ENCODE data around the gene NHERF1. TPM values are rescaled to one million over a fixed set of nuclear protein-coding genes. Genes with fewer than 3 reads are reported as not detected.

Gene NHERF1
- total RNA-seq, 1 donor from 2014 or later: 33.6 TPM

DNA sequence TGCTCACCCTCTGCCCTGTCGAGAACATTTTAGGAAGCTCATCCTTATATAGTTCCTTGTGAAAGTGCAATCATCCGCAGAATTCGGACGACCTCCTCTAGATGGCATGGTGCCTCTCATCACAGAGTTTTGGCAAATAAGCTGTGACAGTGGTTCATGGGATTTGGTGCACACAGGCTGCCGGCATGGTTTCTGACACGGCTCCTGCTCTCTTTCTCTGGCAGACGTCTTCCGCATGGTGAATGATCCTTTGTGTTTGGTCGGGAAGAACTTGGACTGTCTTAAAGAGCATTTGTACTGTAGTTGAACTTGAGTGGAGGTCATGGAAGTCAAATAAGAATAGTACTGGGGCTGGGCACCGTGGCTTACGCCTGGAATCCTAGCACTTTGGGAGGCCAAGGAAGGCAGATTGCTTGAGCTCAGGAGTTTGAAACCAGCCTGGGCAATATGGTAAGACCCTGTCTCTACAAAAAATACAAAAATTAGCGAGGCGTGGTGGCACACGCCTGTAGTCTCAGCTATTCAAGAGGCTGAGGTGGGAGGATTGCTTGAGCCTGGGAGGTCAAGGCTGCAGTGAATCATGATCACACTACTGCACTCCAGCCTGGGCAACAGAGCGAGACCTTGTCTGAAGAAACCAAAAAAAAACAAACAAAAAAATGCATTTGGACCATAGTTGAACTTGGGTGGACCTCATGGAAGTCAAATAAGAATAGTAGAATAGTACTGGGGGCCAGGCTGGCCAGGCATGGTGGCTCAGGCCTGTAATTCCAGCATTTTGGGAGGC, 62.5 kb downstream of the NHERF1 start:
- no peaks in the 10 kb centered on the region for H3K36me3 ChIP-seq (ENCODE audit: control insufficient read depth, insufficient read depth, low read length)
- TF ChIP-seq, protein P1, sequence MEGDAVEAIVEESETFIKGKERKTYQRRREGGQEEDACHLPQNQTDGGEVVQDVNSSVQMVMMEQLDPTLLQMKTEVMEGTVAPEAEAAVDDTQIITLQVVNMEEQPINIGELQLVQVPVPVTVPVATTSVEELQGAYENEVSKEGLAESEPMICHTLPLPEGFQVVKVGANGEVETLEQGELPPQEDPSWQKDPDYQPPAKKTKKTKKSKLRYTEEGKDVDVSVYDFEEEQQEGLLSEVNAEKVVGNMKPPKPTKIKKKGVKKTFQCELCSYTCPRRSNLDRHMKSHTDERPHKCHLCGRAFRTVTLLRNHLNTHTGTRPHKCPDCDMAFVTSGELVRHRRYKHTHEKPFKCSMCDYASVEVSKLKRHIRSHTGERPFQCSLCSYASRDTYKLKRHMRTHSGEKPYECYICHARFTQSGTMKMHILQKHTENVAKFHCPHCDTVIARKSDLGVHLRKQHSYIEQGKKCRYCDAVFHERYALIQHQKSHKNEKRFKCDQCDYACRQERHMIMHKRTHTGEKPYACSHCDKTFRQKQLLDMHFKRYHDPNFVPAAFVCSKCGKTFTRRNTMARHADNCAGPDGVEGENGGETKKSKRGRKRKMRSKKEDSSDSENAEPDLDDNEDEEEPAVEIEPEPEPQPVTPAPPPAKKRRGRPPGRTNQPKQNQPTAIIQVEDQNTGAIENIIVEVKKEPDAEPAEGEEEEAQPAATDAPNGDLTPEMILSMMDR (IDR thresholded peaks at IDR 0.05; ENCODE audit: insufficient read depth, low read length, poor library complexity, severe bottlenecking): no peak
- H3K27me3 ChIP-seq (ENCODE audit: control insufficient read depth, insufficient read depth, low read length): peaks cover 13% of the 10 kb centered on the region
- no peak overlapping the region for H3K4me3 ChIP-seq (ENCODE audit: low read depth, low read length)
- no peak for DNase-seq (ENCODE audit: low read depth)

DNA sequence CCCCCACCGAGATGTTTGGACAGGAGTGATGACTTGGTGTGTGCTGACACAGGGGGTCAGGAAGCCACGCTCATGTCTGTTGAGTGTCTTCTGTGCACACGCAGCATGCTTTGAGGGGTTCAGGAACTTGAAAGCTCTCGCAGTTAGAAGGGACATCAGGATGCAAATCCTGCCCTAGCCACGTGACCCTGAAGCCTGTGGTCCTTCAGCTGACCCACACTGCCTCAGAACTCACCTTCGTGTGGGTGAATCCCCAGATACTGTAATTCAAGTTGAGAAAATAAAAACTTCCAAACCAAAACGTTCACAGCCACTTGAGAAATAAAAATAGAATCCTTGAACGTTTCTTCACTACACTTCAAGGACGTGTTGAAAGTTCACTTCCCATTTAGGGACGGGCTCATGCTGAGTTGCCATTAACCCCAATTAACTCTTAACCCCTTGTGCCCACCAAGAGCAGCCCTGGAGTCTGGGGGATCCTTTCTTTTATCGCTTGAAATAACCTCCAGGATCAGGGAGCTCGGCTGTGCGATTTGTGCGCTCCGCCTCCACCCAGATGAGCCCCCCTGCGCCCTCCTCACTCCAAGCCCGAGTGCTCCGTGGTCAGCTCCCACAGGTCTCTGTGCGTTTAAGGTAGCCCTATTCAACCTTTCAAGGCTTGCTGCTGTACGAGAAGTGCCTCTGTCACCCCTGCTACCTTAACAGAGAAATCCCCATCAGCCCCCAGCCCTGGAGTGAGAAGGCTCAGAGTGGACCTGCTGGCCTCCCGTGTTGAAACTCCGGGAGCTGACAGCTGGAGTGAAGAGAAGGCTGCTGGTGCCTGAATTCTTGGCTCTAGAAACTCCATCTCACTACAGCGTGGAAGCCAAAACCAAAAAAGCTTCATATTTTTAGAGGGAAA, 63.9 kb downstream of the NHERF1 start:
- DNase-seq (ENCODE audit: low read depth): no peak
- TF ChIP-seq, protein P1 (IDR thresholded peaks at IDR 0.05; ENCODE audit: insufficient read depth, low read length, poor library complexity, severe bottlenecking): no peak
- peaks cover 13% of the 10 kb centered on the region for H3K27me3 ChIP-seq (ENCODE audit: control insufficient read depth, insufficient read depth, low read length)
- H3K36me3 ChIP-seq (ENCODE audit: control insufficient read depth, insufficient read depth, low read length): no peaks in the 10 kb centered on the region
- H3K4me3 ChIP-seq (ENCODE audit: low read depth, low read length): no peak overlapping the region

DNA sequence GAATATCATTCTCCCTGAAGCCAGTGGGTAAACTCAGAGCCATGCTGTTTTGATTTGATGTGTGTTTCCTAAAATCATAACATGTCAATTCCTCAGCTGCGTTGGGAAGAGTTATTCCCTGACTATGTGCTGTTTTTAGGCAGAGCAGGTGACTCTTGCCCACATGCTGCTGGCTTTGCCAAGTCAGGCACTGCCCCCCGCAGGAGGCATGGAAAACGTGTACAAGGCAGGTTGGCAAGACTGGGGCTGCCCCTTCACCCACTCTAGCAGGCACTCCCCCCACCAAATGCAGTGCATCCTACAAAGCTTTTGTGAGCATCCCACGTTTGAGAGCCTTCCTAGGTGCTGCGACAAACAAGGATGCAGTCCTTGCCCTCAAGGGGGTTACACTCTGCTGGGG, 66.0 kb downstream of the NHERF1 start:
- Histone ChIP-seq H3K36me3 (ENCODE audit: control insufficient read depth, insufficient read depth, low read length) (no peaks in the 10 kb centered on the region), H3K27me3 (ENCODE audit: control insufficient read depth, insufficient read depth, low read length) (no peaks in the 10 kb centered on the region), H3K4me3 (ENCODE audit: low read depth, low read length) (no peak overlapping the region)
- DNase-seq (ENCODE audit: low read depth): no peak
- TF ChIP-seq, protein P1 (IDR thresholded peaks at IDR 0.05; ENCODE audit: insufficient read depth, low read length, poor library complexity, severe bottlenecking): peak; percentile 10

DNA sequence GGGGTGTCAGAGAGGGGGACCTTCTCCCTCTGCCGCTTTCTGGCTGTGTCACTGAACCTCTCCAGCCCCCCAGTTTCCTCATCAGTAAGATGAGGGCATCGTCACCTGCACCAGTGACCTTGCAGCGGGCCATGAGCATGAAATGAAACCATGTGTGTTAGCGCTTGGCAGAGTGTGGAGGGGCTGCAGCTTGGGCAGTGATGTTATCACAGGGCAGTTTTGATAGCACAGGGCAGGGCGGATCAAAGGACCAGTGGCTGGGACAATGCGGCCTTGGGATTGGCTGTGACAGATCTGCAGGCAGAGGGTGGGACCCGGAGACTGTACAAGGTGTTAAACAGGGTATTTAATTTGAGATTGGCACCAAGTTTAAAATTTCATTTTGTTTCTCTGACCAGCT, 66.6 kb downstream of the NHERF1 start:
- Histone ChIP-seq H3K36me3 (ENCODE audit: control insufficient read depth, insufficient read depth, low read length) (no peaks in the 10 kb centered on the region), H3K27me3 (ENCODE audit: control insufficient read depth, insufficient read depth, low read length) (no peaks in the 10 kb centered on the region), H3K4me3 (ENCODE audit: low read depth, low read length) (no peak overlapping the region)
- TF ChIP-seq, protein P1 (IDR thresholded peaks at IDR 0.05; ENCODE audit: insufficient read depth, low read length, poor library complexity, severe bottlenecking): no peak
- DNase-seq (ENCODE audit: low read depth): no peak

DNA sequence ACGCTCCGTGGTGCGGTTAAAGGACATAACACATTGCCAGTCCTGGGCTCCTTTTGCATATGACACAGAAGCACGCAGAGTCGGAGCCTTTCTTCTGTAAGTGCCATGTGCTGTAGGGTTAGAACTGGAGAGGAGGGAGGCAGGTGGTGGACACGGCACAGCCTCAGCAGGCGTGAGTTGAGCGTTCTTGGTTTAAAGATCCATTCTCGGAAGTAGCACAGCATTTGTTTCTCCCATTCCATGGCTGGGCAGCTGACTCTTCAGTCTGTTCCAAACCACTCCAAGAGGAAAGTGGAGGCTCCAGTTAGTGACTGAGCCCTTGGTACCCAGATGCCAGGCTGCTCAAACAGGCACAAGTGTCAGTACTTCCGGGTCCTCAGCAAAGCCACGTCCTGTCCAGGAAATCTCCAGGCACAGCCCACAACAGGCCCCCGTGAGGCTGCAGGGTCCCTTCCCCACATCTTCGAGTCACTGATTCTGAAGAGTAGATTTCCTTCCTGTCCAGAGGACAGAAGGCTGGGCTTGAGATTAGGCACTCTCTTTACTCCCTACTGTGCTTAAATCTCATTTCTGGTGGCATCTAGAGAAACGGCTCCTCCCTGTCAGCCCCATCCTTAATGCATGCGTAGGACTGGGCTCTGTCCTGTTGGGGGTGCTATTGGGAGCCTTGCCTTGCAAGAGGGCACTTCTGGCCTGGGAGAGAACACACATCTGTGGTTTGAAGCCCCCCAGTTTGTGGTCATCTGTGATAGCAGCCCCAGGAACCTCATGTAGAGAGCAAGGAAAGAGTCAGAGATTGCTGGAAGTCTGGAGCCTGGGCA, 67.3 kb downstream of the NHERF1 start:
- TF ChIP-seq, protein P1 (IDR thresholded peaks at IDR 0.05; ENCODE audit: insufficient read depth, low read length, poor library complexity, severe bottlenecking): no peak
- Histone ChIP-seq H3K36me3 (ENCODE audit: control insufficient read depth, insufficient read depth, low read length) (no peaks in the 10 kb centered on the region), H3K4me3 (ENCODE audit: low read depth, low read length) (no peak overlapping the region), H3K27me3 (ENCODE audit: control insufficient read depth, insufficient read depth, low read length) (no peaks in the 10 kb centered on the region)
- no peak for DNase-seq (ENCODE audit: low read depth)
